Central memory CD8-positive, alpha-beta T cell (primary cell): ENCODE results near the gene DDIAS.
"Not testable (repeated sequence)": the region's sequence is repeated elsewhere in the genome, so short reads cannot be mapped to it uniquely, and the experiment has no call there.

Experiments used
- ATAC-seq: fragments of 150-1000 bp; cut with Tn5 transposase; replicated peaks from 2 replicates; pipeline ENCODE4 v1.10.0; 2022; ENCODE audit warnings: mild to moderate bottlenecking, moderate FRiP score, moderate number of reproducible peaks; ENCODE audit not compliant: poor library complexity, severe bottlenecking; ENCODE audit errors: extremely low read depth
- DNase-seq, 2 donors: peaks; one replicate each; pipeline ENCODE4 v3.0.0; 2021; ENCODE audit warnings: low spot score in 2 of 2
- H3K27ac Mint-ChIP-seq: one replicate; pipeline ENCODE4 v1.8.0; 2022; ENCODE audit warnings: low read depth, mild to moderate bottlenecking, moderate library complexity, mixed read lengths
- H3K27me3 Mint-ChIP-seq: one replicate; pipeline ENCODE4 v1.8.0; 2022; ENCODE audit warnings: mixed read lengths
- H3K36me3 Mint-ChIP-seq: one replicate; pipeline ENCODE4 v1.8.0; 2022; ENCODE audit warnings: mild to moderate bottlenecking, moderate library complexity, mixed read lengths; ENCODE audit not compliant: insufficient read depth
- H3K4me1 Mint-ChIP-seq: one replicate; pipeline ENCODE4 v1.8.0; 2022; ENCODE audit warnings: mixed read lengths
- H3K4me3 Mint-ChIP-seq: one replicate; pipeline ENCODE4 v1.8.0; 2022; ENCODE audit warnings: mild to moderate bottlenecking, moderate library complexity, mixed read lengths
- H3K9me3 Mint-ChIP-seq: one replicate; pipeline ENCODE4 v1.8.0; 2022; ENCODE audit warnings: mixed read lengths

Gene DDIAS

DNA sequence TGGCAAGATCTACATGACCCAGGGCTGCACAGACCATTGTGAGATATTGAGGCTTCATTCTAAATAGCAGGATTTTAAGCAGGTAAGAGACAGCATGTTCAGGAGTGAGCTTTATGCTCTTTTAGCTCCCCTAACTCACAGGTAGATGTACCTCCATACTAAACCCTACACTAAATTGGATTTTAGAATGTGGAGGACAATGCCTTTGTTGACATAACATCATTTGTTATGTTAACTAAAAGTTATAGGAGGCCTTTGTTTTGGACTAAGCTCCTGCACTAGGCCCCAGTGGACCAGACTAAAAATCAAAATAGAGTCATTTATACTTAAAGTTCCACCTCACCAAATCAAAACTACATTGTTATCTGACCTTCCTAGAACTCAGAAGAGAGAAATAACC lies 6.8 kb downstream of the DDIAS start:
- Mint-ChIP-seq H3K27me3 (no peaks in the 10 kb centered on the region), H3K27ac (no peak overlapping the region), H3K4me3 (no peak overlapping the region), H3K4me1 (no peaks in the 10 kb centered on the region), H3K36me3 (no peaks in the 10 kb centered on the region), H3K9me3 (no peaks in the 10 kb centered on the region)
- ATAC-seq (no peak), DNase-seq (no peak)

DNA sequence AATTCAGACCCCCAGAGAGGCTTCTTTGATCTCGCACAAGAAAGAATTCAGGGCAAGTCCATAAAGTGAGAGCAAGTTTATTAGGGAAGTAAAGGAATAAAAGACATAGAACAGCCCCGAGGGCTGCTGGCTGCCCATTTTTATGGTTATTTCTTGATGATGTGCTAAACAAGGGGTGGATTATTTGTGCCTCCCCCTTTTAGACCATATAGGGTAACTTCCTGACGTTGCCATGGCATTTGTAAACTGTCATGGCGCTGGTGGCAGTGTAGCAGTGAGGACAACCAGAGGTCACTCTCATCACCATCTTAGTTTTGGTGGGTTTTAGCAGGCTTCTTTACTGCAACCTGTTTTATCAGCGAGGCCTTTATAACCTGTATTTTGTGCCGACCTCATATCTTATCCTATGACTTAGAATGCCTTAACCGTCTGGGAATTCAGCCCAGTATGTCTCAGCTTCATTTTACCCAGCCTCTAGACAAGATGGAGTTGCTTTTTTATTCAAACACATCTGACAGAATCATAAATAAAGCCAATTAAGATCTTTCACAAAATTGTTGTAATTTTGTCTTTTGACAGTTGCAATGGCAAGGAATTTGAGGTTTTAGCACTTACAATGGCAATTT lies 7.6 kb downstream of the DDIAS start:
- Mint-ChIP-seq H3K4me1 (no peaks in the 10 kb centered on the region), H3K36me3 (no peaks in the 10 kb centered on the region), H3K4me3 (no peak overlapping the region), H3K27ac (no peak overlapping the region), H3K27me3 (no peaks in the 10 kb centered on the region), H3K9me3 (no peaks in the 10 kb centered on the region)
- DNase-seq (no peak), ATAC-seq (no peak)

GRCh38 chr11:82919786-82920185 lies 18.2 kb downstream of the DDIAS start:
- not testable (repeated sequence) for H3K27me3 Mint-ChIP-seq, H3K9me3 Mint-ChIP-seq, ATAC-seq, DNase-seq, H3K36me3 Mint-ChIP-seq
- peak overlapping the region; percentile 67 for H3K4me3 Mint-ChIP-seq
- peaks cover 34% of the 10 kb centered on the region for H3K4me1 Mint-ChIP-seq
- H3K27ac Mint-ChIP-seq = peak overlapping the region; percentile 93

DNA sequence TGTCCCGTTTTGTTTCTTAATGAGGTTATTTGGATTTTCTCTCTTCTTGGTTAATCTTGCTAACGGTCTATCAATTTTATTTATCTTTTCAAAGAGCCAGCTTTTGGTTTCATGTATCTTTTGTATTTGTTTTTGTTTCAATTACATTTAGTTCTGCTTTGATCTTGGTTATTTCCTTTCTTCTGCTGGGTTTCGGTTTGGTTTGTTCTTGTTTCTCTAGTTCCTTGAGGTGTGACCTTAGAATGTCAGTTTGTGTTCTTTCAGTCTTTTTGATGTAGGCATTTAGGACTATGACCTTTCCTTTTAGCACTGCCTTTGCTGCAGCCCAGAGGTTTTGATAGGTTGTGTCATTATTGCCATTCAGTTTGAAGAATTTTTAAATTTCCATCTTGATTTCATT lies 18.7 kb downstream of the DDIAS start:
- Mint-ChIP-seq H3K4me3 (peak overlapping the region; percentile 67), H3K4me1 (peaks cover 34% of the 10 kb centered on the region), H3K27ac (peak overlapping the region; percentile 93)
- H3K9me3 Mint-ChIP-seq, H3K36me3 Mint-ChIP-seq, DNase-seq, ATAC-seq, H3K27me3 Mint-ChIP-seq: not testable (repeated sequence)

- not testable (repeated sequence) for H3K9me3 Mint-ChIP-seq, DNase-seq, H3K27me3 Mint-ChIP-seq, H3K4me3 Mint-ChIP-seq, ATAC-seq, H3K36me3 Mint-ChIP-seq, H3K27ac Mint-ChIP-seq
- peaks cover 34% of the 10 kb centered on the region for H3K4me1 Mint-ChIP-seq
These were observed 21.0 kb downstream of the DDIAS start for GRCh38 chr11:82922396-82923173.

DNA sequence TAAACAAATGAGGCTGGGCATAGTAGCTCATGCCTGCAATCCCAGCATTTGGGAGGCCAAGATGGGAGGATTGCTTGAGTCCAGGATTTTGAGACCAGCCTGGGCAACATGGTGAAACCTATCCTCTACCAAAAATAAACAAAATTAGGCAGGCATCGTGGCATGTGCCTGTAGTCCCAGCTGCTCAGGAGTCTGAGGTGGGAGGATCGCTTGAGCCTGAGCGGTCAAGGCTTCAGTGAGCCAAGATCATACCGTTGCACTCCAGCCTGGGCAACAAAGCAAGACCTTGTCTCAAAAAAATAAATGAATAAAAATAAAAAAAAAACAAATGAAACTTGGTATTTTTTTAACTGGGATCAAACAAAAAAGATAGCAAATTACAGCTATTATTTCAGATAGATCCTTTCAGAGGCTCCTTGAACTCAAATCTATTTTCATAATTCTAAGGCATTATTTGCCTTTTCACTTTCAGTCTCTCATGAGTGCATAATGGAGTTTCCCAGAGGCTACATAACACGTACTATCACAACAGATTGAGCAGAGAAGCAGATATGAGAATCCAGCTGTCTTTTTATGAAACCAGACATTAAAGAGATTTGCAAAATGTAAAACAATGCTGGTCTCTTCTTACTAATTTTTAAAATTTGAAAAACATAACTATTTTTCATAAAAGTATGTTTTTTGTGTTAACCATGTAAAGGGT lies 23.1 kb downstream of the DDIAS start:
- ATAC-seq = no peak

GRCh38 chr11:82927264-82927880 lies 25.8 kb downstream of the DDIAS start:
- ATAC-seq = peak; percentile 77
- Mint-ChIP-seq H3K4me3 (no peak overlapping the region), H3K36me3 (no peaks in the 10 kb centered on the region), H3K27ac (no peak overlapping the region), H3K4me1 (peaks cover 4% of the 10 kb centered on the region), H3K9me3 (no peaks in the 10 kb centered on the region), H3K27me3 (no peaks in the 10 kb centered on the region)
- peak in 1 of 2 donors; percentile 25 for DNase-seq

More for the DNA sequence above, 23.1 kb downstream of the DDIAS start:
- Mint-ChIP-seq H3K36me3 (peaks cover 3% of the 10 kb centered on the region), H3K4me3 (no peak overlapping the region), H3K27me3 (no peaks in the 10 kb centered on the region), H3K27ac (no peak overlapping the region), H3K9me3 (no peaks in the 10 kb centered on the region), H3K4me1 (peaks cover 26% of the 10 kb centered on the region)
- DNase-seq = no peak

DNA sequence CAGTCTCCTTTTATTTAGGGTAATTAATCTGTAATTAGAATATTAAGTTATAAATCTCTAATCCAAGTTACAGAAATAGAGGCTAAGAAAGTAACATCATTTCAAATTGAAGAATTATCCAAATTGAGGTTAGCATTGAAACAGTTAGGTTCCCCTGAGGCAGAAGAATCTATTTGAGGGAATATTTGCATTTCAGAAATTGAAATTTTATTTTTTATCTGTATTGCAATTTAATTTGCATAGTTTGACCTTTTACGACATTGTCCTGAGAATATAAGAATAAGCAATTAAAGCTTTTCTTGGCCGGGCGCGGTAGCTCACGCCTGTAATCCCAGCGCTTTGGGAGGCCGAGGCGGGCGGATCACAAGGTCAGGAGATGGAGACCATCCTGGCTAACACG lies 27.6 kb downstream of the DDIAS start:
- H3K9me3 Mint-ChIP-seq = no peaks in the 10 kb centered on the region
- peaks cover 3% of the 10 kb centered on the region for H3K4me1 Mint-ChIP-seq
- H3K36me3 Mint-ChIP-seq = no peaks in the 10 kb centered on the region
- H3K27me3 Mint-ChIP-seq = no peaks in the 10 kb centered on the region
- no peak overlapping the region for H3K27ac Mint-ChIP-seq
- DNase-seq (no peak), ATAC-seq (no peak)
- no peak overlapping the region for H3K4me3 Mint-ChIP-seq

GRCh38 chr11:82930229-82930628 lies 28.7 kb downstream of the DDIAS start:
- no peaks in the 10 kb centered on the region for H3K9me3 Mint-ChIP-seq
- H3K4me3 Mint-ChIP-seq = no peak overlapping the region
- no peaks in the 10 kb centered on the region for H3K36me3 Mint-ChIP-seq
- peak overlapping the region; percentile 35 for H3K27ac Mint-ChIP-seq
- peaks cover 3% of the 10 kb centered on the region for H3K4me1 Mint-ChIP-seq
- no peaks in the 10 kb centered on the region for H3K27me3 Mint-ChIP-seq
- ATAC-seq (no peak), DNase-seq (no peak)

GRCh38 chr11:82930734-82931133 lies 29.2 kb downstream of the DDIAS start:
- ATAC-seq = no peak
- no peak for DNase-seq
- peaks cover 3% of the 10 kb centered on the region for H3K4me1 Mint-ChIP-seq
- H3K27me3 Mint-ChIP-seq = no peaks in the 10 kb centered on the region
- H3K36me3 Mint-ChIP-seq = no peaks in the 10 kb centered on the region
- H3K4me3 Mint-ChIP-seq = no peak overlapping the region
- no peaks in the 10 kb centered on the region for H3K9me3 Mint-ChIP-seq
- H3K27ac Mint-ChIP-seq = peak overlapping the region; percentile 35

GRCh38 chr11:82932564-82932963 lies 31.0 kb downstream of the DDIAS start:
- no peak for ATAC-seq
- H3K27ac Mint-ChIP-seq = no peak overlapping the region

GRCh38 chr11:82936261-82936660 lies 34.7 kb downstream of the DDIAS start:
- H3K9me3 Mint-ChIP-seq = no peaks in the 10 kb centered on the region
- no peak for ATAC-seq
- H3K27ac Mint-ChIP-seq = no peak overlapping the region

More at GRCh38 chr11:82932564-82932963, 31.0 kb downstream of the DDIAS start:
- Mint-ChIP-seq H3K4me1 (peaks cover 3% of the 10 kb centered on the region), H3K27me3 (no peaks in the 10 kb centered on the region), H3K36me3 (no peaks in the 10 kb centered on the region), H3K4me3 (no peak overlapping the region), H3K9me3 (no peaks in the 10 kb centered on the region)
- no peak for DNase-seq

More at GRCh38 chr11:82936261-82936660, 34.7 kb downstream of the DDIAS start:
- DNase-seq = no peak
- Mint-ChIP-seq H3K4me3 (no peak overlapping the region), H3K27me3 (no peaks in the 10 kb centered on the region), H3K36me3 (no peaks in the 10 kb centered on the region), H3K4me1 (peaks cover 3% of the 10 kb centered on the region)
